Activated B cell treated with CpG ODN at 0.5 μM for 24 hours (primary cell): ENCODE measurements around the gene CLEC7A. TPM values are rescaled to one million over a fixed set of nuclear protein-coding genes. Genes with fewer than 3 reads are reported as not detected.

Experiments used
- ATAC-seq: fragments of 200-7000 bp; cut with Tn5 transposase; one replicate; pipeline ENCODE4 v1.10.0; 2021; ENCODE audit warnings: low read depth, mild to moderate bottlenecking, moderate library complexity
- CTCF ChIA-PET: fragments of 350-600 bp; sonication (Branson Sonifier 250); formaldehyde crosslinking; loops from one replicate; lab custom pipeline; 2021; ENCODE audit warnings: antibody characterized with exemption; lab: Charles Lee
- POLR2A ChIA-PET: fragments of 350-600 bp; sonication (Branson Sonifier 250); formaldehyde crosslinking; loops from one replicate; lab custom pipeline; 2021; ENCODE audit warnings: antibody characterized with exemption; lab: Charles Lee
- DNase-seq: peaks from one replicate; pipeline ENCODE4 v3.0.0; 2022
- H3K27ac Mint-ChIP-seq: one replicate; pipeline ENCODE4 v1.8.0; 2020; ENCODE audit warnings: mixed read lengths
- H3K27me3 Mint-ChIP-seq: one replicate; pipeline ENCODE4 v1.8.0; 2021; ENCODE audit warnings: mixed read lengths
- H3K36me3 Mint-ChIP-seq: one replicate; pipeline ENCODE4 v1.8.0; 2021; ENCODE audit warnings: low read depth, mixed read lengths
- H3K4me1 Mint-ChIP-seq: one replicate; pipeline ENCODE4 v1.8.0; 2021; ENCODE audit warnings: mixed read lengths
- H3K4me3 Mint-ChIP-seq: one replicate; pipeline ENCODE4 v1.8.0; 2020; ENCODE audit warnings: mild to moderate bottlenecking, mixed read lengths
- H3K9me3 Mint-ChIP-seq: one replicate; pipeline ENCODE4 v1.8.0; 2020; ENCODE audit warnings: mixed read lengths
- intact Hi-C: fragments of 100-400 bp; cut with micrococcal nuclease; formaldehyde crosslinking; loops from one replicate; pipeline ENCODE4 v1.15.1; 2024
- total RNA-seq: library from RNA; stranded (reverse); gene quantifications from 2 replicates; pipeline ENCODE4 v1.2.3, GENCODE V29; 2022
- TF ChIP-seq, protein P1 (sequence below): fragments of 200-600 bp; IDR thresholded peaks from one replicate; pipeline ENCODE4 v1.8.0; 2022; ENCODE audit warnings: antibody characterized with exemption, mild to moderate bottlenecking

Gene CLEC7A
- total RNA-seq, 1 donor from 2014 or later: 0.09 TPM

DNA sequence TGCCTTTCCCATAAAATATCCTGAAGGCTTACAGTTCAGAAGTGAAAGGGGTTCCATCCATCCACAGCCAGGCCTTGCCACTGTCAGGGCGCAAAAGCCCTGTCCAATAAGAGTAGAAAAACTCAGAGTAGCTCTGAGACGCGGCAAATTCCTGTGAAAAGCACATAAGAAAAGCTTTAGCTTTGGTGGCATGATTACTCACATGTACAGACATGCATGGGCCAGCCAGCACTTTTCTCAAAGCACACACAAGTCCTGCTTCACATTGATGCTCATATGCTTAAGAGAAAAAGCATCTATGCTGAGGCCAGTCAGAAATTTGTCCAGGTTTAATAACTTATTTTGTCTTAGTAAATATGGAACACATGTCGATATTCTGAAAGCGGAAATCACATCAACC lies 56.7 kb downstream of the CLEC7A start:
- no peaks in the 10 kb centered on the region for H3K36me3 Mint-ChIP-seq
- intact Hi-C loops: no loop called here
- TF ChIP-seq, protein P1, sequence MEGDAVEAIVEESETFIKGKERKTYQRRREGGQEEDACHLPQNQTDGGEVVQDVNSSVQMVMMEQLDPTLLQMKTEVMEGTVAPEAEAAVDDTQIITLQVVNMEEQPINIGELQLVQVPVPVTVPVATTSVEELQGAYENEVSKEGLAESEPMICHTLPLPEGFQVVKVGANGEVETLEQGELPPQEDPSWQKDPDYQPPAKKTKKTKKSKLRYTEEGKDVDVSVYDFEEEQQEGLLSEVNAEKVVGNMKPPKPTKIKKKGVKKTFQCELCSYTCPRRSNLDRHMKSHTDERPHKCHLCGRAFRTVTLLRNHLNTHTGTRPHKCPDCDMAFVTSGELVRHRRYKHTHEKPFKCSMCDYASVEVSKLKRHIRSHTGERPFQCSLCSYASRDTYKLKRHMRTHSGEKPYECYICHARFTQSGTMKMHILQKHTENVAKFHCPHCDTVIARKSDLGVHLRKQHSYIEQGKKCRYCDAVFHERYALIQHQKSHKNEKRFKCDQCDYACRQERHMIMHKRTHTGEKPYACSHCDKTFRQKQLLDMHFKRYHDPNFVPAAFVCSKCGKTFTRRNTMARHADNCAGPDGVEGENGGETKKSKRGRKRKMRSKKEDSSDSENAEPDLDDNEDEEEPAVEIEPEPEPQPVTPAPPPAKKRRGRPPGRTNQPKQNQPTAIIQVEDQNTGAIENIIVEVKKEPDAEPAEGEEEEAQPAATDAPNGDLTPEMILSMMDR: no peak
- H3K9me3 Mint-ChIP-seq: no peaks in the 10 kb centered on the region
- peaks cover 14% of the 10 kb centered on the region for H3K4me1 Mint-ChIP-seq
- H3K27ac Mint-ChIP-seq: no peak overlapping the region
- POLR2A ChIA-PET: no interaction called here
- CTCF ChIA-PET: no interaction called here
- ATAC-seq: no peak
- DNase-seq: no peak
- no peak overlapping the region for H3K4me3 Mint-ChIP-seq
- peaks cover 12% of the 10 kb centered on the region for H3K27me3 Mint-ChIP-seq

DNA sequence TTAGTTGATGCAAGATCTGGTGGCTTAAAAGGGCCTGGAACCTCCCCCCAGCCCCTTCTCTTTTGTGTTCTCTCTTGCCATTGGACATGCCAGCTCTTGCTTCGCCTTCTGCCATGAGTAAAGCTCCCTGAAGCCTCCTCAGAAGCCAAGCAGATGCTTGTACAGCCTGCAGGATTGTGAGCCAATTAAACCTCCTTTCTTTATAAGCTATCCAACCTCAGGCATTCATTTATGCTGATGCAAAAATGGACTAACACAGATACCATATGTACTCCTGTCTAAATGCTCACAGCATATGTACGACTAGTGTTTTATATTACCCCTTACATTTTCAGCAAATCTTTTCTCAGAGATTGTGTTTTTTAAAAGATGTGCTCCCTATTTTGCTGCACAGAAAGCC lies 57.9 kb downstream of the CLEC7A start:
- H3K9me3 Mint-ChIP-seq: no peaks in the 10 kb centered on the region
- TF ChIP-seq, protein P1: no peak
- no peaks in the 10 kb centered on the region for H3K36me3 Mint-ChIP-seq
- peaks cover 15% of the 10 kb centered on the region for H3K27me3 Mint-ChIP-seq
- intact Hi-C loops: no loop called here
- ChIA-PET CTCF (no interaction called here), POLR2A (no interaction called here)
- no peak for DNase-seq
- H3K27ac Mint-ChIP-seq: no peak overlapping the region
- ATAC-seq: no peak
- H3K4me3 Mint-ChIP-seq: no peak overlapping the region
- H3K4me1 Mint-ChIP-seq: peaks cover 14% of the 10 kb centered on the region

DNA sequence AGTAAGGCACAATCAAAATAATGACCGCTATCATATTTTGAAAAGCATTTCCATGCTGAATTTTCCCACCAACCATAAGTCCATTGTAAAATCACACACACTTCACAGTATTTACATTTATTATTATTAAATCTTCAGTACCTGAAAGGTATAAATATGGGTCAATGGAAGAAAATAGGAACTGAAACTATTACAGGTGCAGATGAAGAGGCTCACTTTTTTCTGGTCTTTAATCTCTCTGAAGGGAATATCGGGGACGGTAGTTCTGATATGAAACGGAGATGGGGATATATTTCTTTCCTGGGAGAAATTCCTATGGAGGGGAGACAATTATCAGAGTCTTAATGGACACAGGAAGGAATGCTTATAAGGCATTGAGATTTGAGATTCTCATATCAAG lies 59.6 kb downstream of the CLEC7A start:
- Mint-ChIP-seq H3K4me3 (no peak overlapping the region), H3K4me1 (peaks cover 14% of the 10 kb centered on the region), H3K36me3 (no peaks in the 10 kb centered on the region), H3K9me3 (no peaks in the 10 kb centered on the region), H3K27ac (no peak overlapping the region), H3K27me3 (peaks cover 20% of the 10 kb centered on the region)
- CTCF ChIA-PET: no interaction called here
- DNase-seq: no peak
- no peak for ATAC-seq
- intact Hi-C loops: no loop called here
- TF ChIP-seq, protein P1: no peak
- POLR2A ChIA-PET: no interaction called here

DNA sequence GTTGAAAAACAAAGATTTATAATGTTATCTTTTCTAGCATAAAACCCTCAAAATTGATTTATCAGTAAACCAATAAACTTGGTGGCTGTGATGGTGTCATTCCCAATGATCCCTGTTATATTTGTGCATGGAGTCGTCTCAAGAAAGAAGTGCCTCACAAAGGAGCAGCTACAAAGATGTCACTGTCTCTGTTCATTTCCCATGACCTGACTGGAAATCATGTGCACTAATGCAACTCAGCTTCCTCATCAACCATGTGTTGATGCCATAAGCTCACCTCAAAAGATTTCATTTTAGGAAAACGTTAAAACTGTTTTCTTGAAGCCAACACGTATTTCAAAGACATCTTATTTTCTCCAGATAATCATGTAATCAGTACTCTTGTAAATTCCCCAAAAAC lies 60.0 kb downstream of the CLEC7A start:
- intact Hi-C loops: no loop called here
- CTCF ChIA-PET: no interaction called here
- Mint-ChIP-seq H3K36me3 (no peaks in the 10 kb centered on the region), H3K27me3 (peaks cover 20% of the 10 kb centered on the region), H3K4me3 (no peak overlapping the region), H3K4me1 (peaks cover 14% of the 10 kb centered on the region), H3K9me3 (no peaks in the 10 kb centered on the region), H3K27ac (no peak overlapping the region)
- no peak for ATAC-seq
- no peak for DNase-seq
- POLR2A ChIA-PET: no interaction called here
- TF ChIP-seq, protein P1: no peak

DNA sequence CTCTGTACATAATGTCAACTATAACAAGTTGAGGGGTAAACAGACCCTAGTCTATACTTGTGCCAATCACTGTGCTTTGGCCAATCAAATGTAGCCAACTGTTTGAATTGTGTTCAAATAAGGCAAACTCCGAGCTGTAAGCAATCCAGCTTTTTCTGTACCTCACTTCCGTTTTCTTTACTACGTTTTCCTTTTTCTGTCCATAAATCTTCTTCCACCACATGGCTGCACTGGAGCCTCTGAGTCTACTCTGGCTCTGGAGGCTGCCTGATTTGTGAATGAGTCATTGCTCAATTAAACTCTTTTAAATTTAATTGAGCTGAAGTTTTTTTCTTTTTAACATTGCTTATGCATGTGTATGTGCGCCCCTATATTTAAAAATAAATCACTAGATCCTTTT lies 60.9 kb downstream of the CLEC7A start:
- peaks cover 26% of the 10 kb centered on the region for H3K27me3 Mint-ChIP-seq
- H3K9me3 Mint-ChIP-seq: no peaks in the 10 kb centered on the region
- H3K27ac Mint-ChIP-seq: no peak overlapping the region
- ATAC-seq: no peak
- no peaks in the 10 kb centered on the region for H3K36me3 Mint-ChIP-seq
- TF ChIP-seq, protein P1: no peak
- no peak overlapping the region for H3K4me3 Mint-ChIP-seq
- CTCF ChIA-PET: no interaction called here
- POLR2A ChIA-PET: no interaction called here
- no peak for DNase-seq
- intact Hi-C loops: no loop called here
- peaks cover 14% of the 10 kb centered on the region for H3K4me1 Mint-ChIP-seq
